ENCODE data around the gene DUSP28.

The DUSP28 gene

GRCh38 chr2:240573516-240574385 is 13.6 kb downstream of the DUSP28 start:
- DNase-seq, result no peak

- DNase-seq, result no peak
These were observed 14.4 kb downstream of the DUSP28 start for GRCh38 chr2:240574386-240575100.

GRCh38 chr2:240575101-240575965 is 15.2 kb downstream of the DUSP28 start:
- no peak for DNase-seq

GRCh38 chr2:240576036-240576435 is 15.9 kb downstream of the DUSP28 start:
- no peak for DNase-seq

GRCh38 chr2:240576436-240577205 is 16.5 kb downstream of the DUSP28 start:
- DNase-seq, result no peak

GRCh38 chr2:240577281-240578109 is 17.3 kb downstream of the DUSP28 start:
- DNase-seq, result no peak

- DNase-seq, result no peak
These were observed 17.9 kb downstream of the DUSP28 start for GRCh38 chr2:240578110-240578450.

- DNase-seq, result no peak
These were observed 18.3 kb downstream of the DUSP28 start for GRCh38 chr2:240578488-240578887.

- DNase-seq, result no peak
These were observed 19.1 kb downstream of the DUSP28 start for GRCh38 chr2:240579071-240579762.

- DNase-seq, result peak; percentile 79
These were observed 19.8 kb downstream of the DUSP28 start for GRCh38 chr2:240579771-240580614.

- DNase-seq, result no peak
These were observed 21.7 kb downstream of the DUSP28 start for GRCh38 chr2:240581811-240582210.

GRCh38 chr2:240582781-240583180 is 22.6 kb downstream of the DUSP28 start:
- no peak for DNase-seq

GRCh38 chr2:240583774-240584173 is 23.6 kb downstream of the DUSP28 start:
- DNase-seq, result no peak

GRCh38 chr2:240584486-240585031 is 24.4 kb downstream of the DUSP28 start:
- DNase-seq, result no peak

GRCh38 chr2:240585101-240585500 is 24.9 kb downstream of the DUSP28 start:
- DNase-seq, result no peak

GRCh38 chr2:240585681-240586197 is 25.6 kb downstream of the DUSP28 start:
- no peak for DNase-seq

- DNase-seq, result peak; percentile 98
These were observed 26.2 kb downstream of the DUSP28 start, which contains the start of gene CAPN10 for GRCh38 chr2:240586198-240586918. Gene CAPN10, plus strand, starts transcription at chr2:240586734. Its CDS starts 178 bp downstream, at chr2:240586912.
